Measurements from ENCODE around the gene KIF6.

GRCh38 chr6:39566456-39566855 lies 158.8 kb downstream of the KIF6 start:
- TF ChIP-seq POLR2AphosphoS5 (IDR thresholded peaks at IDR 0.05) (no peak), EP300 (IDR thresholded peaks at IDR 0.05) (no peak)
- TF ChIP-seq, protein P1, sequence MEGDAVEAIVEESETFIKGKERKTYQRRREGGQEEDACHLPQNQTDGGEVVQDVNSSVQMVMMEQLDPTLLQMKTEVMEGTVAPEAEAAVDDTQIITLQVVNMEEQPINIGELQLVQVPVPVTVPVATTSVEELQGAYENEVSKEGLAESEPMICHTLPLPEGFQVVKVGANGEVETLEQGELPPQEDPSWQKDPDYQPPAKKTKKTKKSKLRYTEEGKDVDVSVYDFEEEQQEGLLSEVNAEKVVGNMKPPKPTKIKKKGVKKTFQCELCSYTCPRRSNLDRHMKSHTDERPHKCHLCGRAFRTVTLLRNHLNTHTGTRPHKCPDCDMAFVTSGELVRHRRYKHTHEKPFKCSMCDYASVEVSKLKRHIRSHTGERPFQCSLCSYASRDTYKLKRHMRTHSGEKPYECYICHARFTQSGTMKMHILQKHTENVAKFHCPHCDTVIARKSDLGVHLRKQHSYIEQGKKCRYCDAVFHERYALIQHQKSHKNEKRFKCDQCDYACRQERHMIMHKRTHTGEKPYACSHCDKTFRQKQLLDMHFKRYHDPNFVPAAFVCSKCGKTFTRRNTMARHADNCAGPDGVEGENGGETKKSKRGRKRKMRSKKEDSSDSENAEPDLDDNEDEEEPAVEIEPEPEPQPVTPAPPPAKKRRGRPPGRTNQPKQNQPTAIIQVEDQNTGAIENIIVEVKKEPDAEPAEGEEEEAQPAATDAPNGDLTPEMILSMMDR (IDR thresholded peaks at IDR 0.05): no peak

Data from esophagus muscularis mucosa (tissue), 4 donors.